B cell (primary cell): ENCODE measurements around the gene TMCO1.

Experiments
- CTCF ChIP-seq: fragments of 200-600 bp; IDR thresholded peaks from one replicate; pipeline ENCODE4 v1.8.0; 2022; ENCODE audit warnings: antibody characterized with exemption, mild to moderate bottlenecking
- EZH2 ChIP-seq: IDR thresholded peaks from 2 replicates; pipeline ENCODE4 v1.6.1; 2012; ENCODE audit warnings: borderline replicate concordance, low read depth, mild to moderate bottlenecking, moderate library complexity, low read length; ENCODE audit not compliant: insufficient read depth, poor library complexity, severe bottlenecking

- TF ChIP-seq CTCF (no peak), EZH2 (no peak)
These were observed 88.4 kb downstream of the TMCO1 start for GRCh38 chr1:165680303-165680702.
